Measurements from ENCODE around the gene CHAMP1.
"Not testable (repeated sequence)": the region's sequence is repeated elsewhere in the genome, so short reads cannot be mapped to it uniquely, and the experiment has no call there.

CHAMP1 gene

DNA sequence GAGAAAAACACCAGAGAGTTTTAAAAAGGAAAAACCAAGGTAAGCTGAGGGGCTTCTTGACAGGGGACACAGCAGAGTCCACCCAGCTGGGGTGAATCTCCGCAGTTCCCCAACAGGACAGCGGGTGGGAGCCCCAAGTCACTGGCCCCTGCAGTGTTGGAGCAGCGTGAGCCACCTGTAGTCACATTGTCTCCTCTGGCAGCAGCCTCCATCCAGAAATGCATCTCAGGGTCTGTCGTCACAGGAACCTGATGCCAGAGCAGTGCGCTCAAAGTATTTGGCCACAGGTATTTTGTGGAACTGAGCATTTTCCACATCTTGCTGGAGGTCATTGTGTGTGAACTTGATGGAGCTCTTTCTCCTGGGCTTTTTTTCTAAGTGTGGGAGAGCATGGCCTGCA lies 24.7 kb downstream of the CHAMP1 start:
- no peak for FAIRE-seq

DNA sequence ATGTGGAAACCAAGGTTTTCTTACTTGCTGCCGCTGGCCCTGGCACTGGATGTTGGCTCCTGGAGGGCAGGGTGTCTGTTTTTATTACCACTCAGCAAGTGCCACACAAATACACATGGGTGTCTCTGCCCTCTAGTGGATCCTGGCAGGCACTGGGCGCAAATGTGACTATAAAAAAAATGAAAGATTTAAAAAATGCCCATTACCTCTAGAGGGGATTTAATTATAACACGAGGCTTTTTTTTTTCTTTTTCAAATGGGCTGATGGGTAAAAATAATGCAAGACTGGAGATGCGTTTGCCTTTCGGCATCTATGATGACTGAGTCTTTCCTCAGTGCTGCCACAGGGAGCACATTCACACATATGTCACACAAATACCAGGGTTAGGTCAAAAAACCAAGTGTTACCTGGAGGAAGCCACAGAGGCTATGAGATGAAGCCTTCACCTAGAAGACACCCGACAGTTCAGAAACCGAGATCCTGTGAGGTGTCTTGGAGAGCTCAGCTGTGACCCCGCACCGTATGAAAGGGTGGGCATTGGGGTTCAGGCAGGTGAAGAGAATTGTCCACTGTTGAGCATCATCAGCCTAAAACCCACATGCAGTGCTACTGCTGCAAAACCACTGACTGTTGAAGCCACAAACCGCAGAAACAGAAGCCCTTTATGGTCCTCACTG lies 25.7 kb downstream of the CHAMP1 start:
- no peak for FAIRE-seq

GRCh38 chr13:114341003-114341777 lies 26.9 kb downstream of the CHAMP1 start:
- no peak for FAIRE-seq

- FAIRE-seq = not testable (repeated sequence)
These were observed 33.0 kb downstream of the CHAMP1 start for GRCh38 chr13:114347256-114347655.

- FAIRE-seq = not testable (repeated sequence)
These were observed 38.5 kb downstream of the CHAMP1 start for GRCh38 chr13:114352763-114353162.

DNA sequence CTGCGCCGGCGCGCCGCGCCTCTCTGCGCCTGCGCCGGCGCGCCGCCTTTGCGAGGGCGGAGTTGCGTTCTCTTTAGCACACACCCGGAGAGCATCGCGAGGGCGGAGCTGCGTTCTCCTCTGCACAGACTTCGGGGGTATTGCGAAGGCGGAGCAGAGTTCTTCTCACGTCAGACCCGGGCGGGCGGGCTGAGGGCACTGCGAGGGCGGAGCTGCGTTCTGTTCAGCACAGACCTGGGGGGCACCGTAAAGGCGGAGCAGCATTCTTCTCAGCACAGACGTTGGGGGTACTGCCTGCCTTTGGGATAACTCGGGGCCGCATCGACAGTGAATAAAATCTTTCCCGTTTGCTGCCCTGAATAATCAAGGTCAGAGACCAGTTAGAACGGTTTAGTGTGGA lies 39.1 kb downstream of the CHAMP1 start:
- not testable (repeated sequence) for FAIRE-seq
